ENCODE measurements around the gene LCOR.

DNA sequence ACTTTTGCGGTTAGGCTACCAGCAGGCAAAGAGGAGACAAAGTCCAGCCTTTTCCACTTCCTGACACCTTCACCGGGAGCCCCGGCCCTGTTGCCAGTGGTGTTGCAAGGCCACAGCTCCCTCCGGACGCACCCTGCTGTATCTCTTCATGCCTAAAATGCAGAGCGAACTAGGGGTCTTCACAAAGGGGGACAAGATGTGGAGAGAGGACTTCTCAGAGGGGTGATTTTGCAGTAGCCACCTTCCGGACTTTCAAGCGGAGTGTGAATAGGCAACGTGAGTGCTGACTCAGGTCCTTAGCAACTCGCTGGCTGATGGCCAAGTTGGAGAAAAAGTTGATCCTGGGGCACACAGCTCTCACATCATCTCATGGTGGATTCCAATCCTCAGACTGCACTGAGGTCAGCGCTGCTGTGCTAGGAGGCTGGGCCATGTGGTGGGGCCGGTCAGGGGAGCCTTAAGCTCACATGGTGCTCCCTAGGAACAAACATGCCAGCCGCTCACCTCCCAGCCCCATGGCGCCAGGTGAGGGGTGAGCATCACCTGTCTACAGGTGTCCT is 166.3 kb downstream of the LCOR start:
- TF ChIP-seq, protein P1, sequence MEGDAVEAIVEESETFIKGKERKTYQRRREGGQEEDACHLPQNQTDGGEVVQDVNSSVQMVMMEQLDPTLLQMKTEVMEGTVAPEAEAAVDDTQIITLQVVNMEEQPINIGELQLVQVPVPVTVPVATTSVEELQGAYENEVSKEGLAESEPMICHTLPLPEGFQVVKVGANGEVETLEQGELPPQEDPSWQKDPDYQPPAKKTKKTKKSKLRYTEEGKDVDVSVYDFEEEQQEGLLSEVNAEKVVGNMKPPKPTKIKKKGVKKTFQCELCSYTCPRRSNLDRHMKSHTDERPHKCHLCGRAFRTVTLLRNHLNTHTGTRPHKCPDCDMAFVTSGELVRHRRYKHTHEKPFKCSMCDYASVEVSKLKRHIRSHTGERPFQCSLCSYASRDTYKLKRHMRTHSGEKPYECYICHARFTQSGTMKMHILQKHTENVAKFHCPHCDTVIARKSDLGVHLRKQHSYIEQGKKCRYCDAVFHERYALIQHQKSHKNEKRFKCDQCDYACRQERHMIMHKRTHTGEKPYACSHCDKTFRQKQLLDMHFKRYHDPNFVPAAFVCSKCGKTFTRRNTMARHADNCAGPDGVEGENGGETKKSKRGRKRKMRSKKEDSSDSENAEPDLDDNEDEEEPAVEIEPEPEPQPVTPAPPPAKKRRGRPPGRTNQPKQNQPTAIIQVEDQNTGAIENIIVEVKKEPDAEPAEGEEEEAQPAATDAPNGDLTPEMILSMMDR (IDR thresholded peaks at IDR 0.05): no peak
- no peak for TF ChIP-seq POLR2A (IDR thresholded peaks at IDR 0.05)
